ENCODE data around the gene PICALM. TPM values are rescaled to one million over a fixed set of nuclear protein-coding genes. Genes with fewer than 3 reads are reported as not detected.
"Not testable (repeated sequence)": the region's sequence is repeated elsewhere in the genome, so short reads cannot be mapped to it uniquely, and the experiment has no call there.

Gene PICALM
- total and polyA plus RNA-seq, 2 of the 13 experiments (the other 11 are each of a cell fraction or from before 2014, with no cell fraction given) = 97.6 to 154 TPM

GRCh38 chr11:85926653-85927214 lies 142.2 kb downstream of the PICALM start:
- BruUV-seq (replicated peaks); H2AFZ ChIP-seq (ENCODE audit: low read length); CTCF ChIA-PET (ENCODE audit: low intra/inter-chr PET ratio, low total read pairs); H3K4me3 ChIP-seq (replicated peaks in 1 of 3; ENCODE audit: insufficient read depth in 1 of 3, low read depth in 2 of 3, low read length in 3 of 3); H3K9me3 ChIP-seq (ENCODE audit: low read length); FAIRE-seq; POLR2A ChIA-PET; H3K9ac ChIP-seq (ENCODE audit: insufficient read depth, low read depth, low read length); H4K20me1 ChIP-seq (ENCODE audit: insufficient read depth, low read length); H3K79me2 ChIP-seq (ENCODE audit: insufficient read depth, low read length); DNase-seq (ENCODE audit: low spot score); H3K27me3 ChIP-seq (ENCODE audit: control insufficient read depth in 1 of 2, insufficient read depth in 2 of 2, low read length in 2 of 2); H3K36me3 ChIP-seq (replicated peaks in 1 of 2; ENCODE audit: control insufficient read depth in 1 of 2, insufficient read depth in 2 of 2, low read length in 2 of 2); ATAC-seq; TF ChIP-seq SOX6 (IDR thresholded peaks at IDR 0.05); ATF7 (CRISPR knock-in tag; IDR thresholded peaks at IDR 0.05); SOX13 (IDR thresholded peaks at IDR 0.05); FOXP1 (IDR thresholded peaks at IDR 0.05): not testable (repeated sequence)
- in situ Hi-C loops (cut with HindIII; ENCODE audit: extremely low pct_ligation_motif_present, low pct_unique_long_range_greater_than_20kb) (loop anchor here (25.0 kb wide), 1 partner anchor 286 kb away; no protein-coding TSS in a partner anchor), intact Hi-C loops (cut with micrococcal nuclease; ENCODE audit: unreplicated experiment) (loop anchor here (5.0 kb wide), 1 partner anchor 141 kb away; the partner anchor contains the start of gene PICALM)
- Histone ChIP-seq H3K4me2 (ENCODE audit: low read depth, low read length) (peak overlapping the region; percentile 18; the same call in 1 of the 2 replicates), H3K27ac (ENCODE audit: extremely low read length, insufficient read depth, low read length) (peak overlapping the region; percentile 57), H3K4me1 (ENCODE audit: insufficient read depth, low read length) (peaks cover 88% of the 10 kb centered on the region)
- 46% methylated on average over 2 of the region's 2 CpGs for WGBS (ENCODE audit: low lambda C conversion rate)
- TF ChIP-seq KLF16 (CRISPR knock-in tag; IDR thresholded peaks at IDR 0.05) (peak in 1 of 2 experiments; percentile 19; a peak in 1 of 4 replicates), FOXP4 (CRISPR knock-in tag; IDR thresholded peaks at IDR 0.05) (peak; percentile 59; the same call in 1 of the 2 replicates), SOX5 (CRISPR knock-in tag; IDR thresholded peaks at IDR 0.05; ENCODE audit: borderline replicate concordance) (peak; percentile 75; the same call in 1 of the 2 replicates), ZNF816 (CRISPR knock-in tag; IDR thresholded peaks at IDR 0.05; ENCODE audit: borderline replicate concordance) (0 out of 2 replicates have a peak, but pooled peaks have one; percentile 19), THRA (CRISPR knock-in tag; IDR thresholded peaks at IDR 0.05; ENCODE audit: borderline replicate concordance) (peak; percentile 45; the same call in 1 of the 2 replicates), HMG20A (CRISPR knock-in tag; IDR thresholded peaks at IDR 0.05; ENCODE audit: borderline replicate concordance) (peak; percentile 55; the same call in 1 of the 2 replicates), SOX6 (CRISPR knock-in tag; IDR thresholded peaks at IDR 0.05) (peak; percentile 92), ATF7 (IDR thresholded peaks at IDR 0.05) (0 out of 2 replicates have a peak, but pooled peaks have one; percentile 11), CEBPG (CRISPR knock-in tag; IDR thresholded peaks at IDR 0.05) (peak; percentile 72), ISL2 (CRISPR knock-in tag; IDR thresholded peaks at IDR 0.05) (peak; percentile 83), SOX13 (CRISPR knock-in tag; conservative IDR thresholded peaks at IDR 0.05 in 1 of 2, IDR thresholded peaks at IDR 0.05 in 1 of 2) (peak in 1 of 2 experiments; percentile 82; a peak in 2 of 4 replicates), ATF4 (CRISPR knock-in tag; IDR thresholded peaks at IDR 0.05) (peak in 1 of 2 experiments; percentile 21; a peak in 1 of 4 replicates), NFIC (IDR thresholded peaks at IDR 0.05; ENCODE audit: low read length) (0 out of 2 replicates have a peak, but pooled peaks have one; percentile 34), FOXA3 (CRISPR knock-in tag; IDR thresholded peaks at IDR 0.05) (peak; percentile 72), FOXP1 (CRISPR knock-in tag; IDR thresholded peaks at IDR 0.05) (peak; percentile 70), NR2F6 (IDR thresholded peaks at IDR 0.05) (peak; percentile 45), NR2F6 (CRISPR knock-in tag; IDR thresholded peaks at IDR 0.05) (0 out of 2 replicates have a peak, but pooled peaks have one; percentile 28)
